ENCODE measurements around the gene RASA2. TPM values are rescaled to one million over a fixed set of nuclear protein-coding genes. Genes with fewer than 3 reads are reported as not detected.

The RASA2 gene
- total and polyA plus RNA-seq, 10 donors = 9.4 to 90.6 (median 45.3) TPM

- Histone ChIP-seq H3K4me3 (peak overlapping the region; percentile 60 to 93 (median 78)), H3K36me3 (no peaks in the 10 kb centered on the region), H3K9me3 (no peaks in the 10 kb centered on the region), H3K27ac (peak overlapping the region; percentile 94 to 100 (median 99)), H3K4me1 (peaks cover 34 to 88% (median 67%) of the 10 kb centered on the region in 6 donors), H3K27me3 (replicated peaks in 1 of 7) (no peaks in the 10 kb centered on the region)
- peak; percentile 98 for DNase-seq
- WGBS, 5 donors = 0 to 1% (median 0%) methylated on average over 33 to 55 of the region's 55 CpGs
- intact Hi-C loops (cut with DNase I; ENCODE audit: low total_unique reads) = no loop called here
- TF ChIP-seq POLR2A (IDR thresholded peaks at IDR 0.05) = peak in 2 of 3 donors; percentile 54 to 70
- peak in 3 of 11 experiments; percentile 5 to 39 (median 31) for TF ChIP-seq CTCF (IDR thresholded peaks at IDR 0.05 in 8 of 11, conservative IDR thresholded peaks at IDR 0.05 in 3 of 11)
- peak; percentile 93 to 94 (median 94) for TF ChIP-seq POLR2AphosphoS5 (IDR thresholded peaks at IDR 0.05)
Measured at GRCh38 chr3:141487521-141488252, 860 bp downstream of the RASA2 start.

GRCh38 chr3:141489203-141489602, 2.4 kb downstream of the RASA2 start:
- intact Hi-C loops (cut with DNase I; ENCODE audit: low total_unique reads) = no loop called here
- WGBS, 5 donors = 32 to 54% (median 39%) methylated on average over 1 of the region's 1 CpG
- Histone ChIP-seq H3K4me3 (no peak overlapping the region), H3K27me3 (replicated peaks in 1 of 7) (no peaks in the 10 kb centered on the region), H3K36me3 (no peaks in the 10 kb centered on the region), H3K27ac (peak overlapping the region in 6 of 8 donors; percentile 39 to 100 (median 99)), H3K4me1 (peaks cover 36 to 89% (median 75%) of the 10 kb centered on the region in 6 donors), H3K9me3 (no peaks in the 10 kb centered on the region)
- TF ChIP-seq POLR2A (IDR thresholded peaks at IDR 0.05) (no peak), CTCF (IDR thresholded peaks at IDR 0.05 in 8 of 11, conservative IDR thresholded peaks at IDR 0.05 in 3 of 11) (no peak), POLR2AphosphoS5 (IDR thresholded peaks at IDR 0.05) (no peak)
- DNase-seq = no peak

GRCh38 chr3:141491081-141491480, 4.3 kb downstream of the RASA2 start:
- no peak overlapping the region for H3K4me3 ChIP-seq
- intact Hi-C loops (cut with DNase I; ENCODE audit: low total_unique reads) = no loop called here
- TF ChIP-seq POLR2A (IDR thresholded peaks at IDR 0.05) = no peak
- TF ChIP-seq POLR2AphosphoS5 (IDR thresholded peaks at IDR 0.05) = no peak
- no peak for TF ChIP-seq CTCF (IDR thresholded peaks at IDR 0.05 in 8 of 11, conservative IDR thresholded peaks at IDR 0.05 in 3 of 11)
- no peaks in the 10 kb centered on the region for H3K27me3 ChIP-seq (replicated peaks in 1 of 7)
- H3K4me1 ChIP-seq = peaks cover 34 to 88% (median 70%) of the 10 kb centered on the region in 6 donors
- peaks cover 0 to 5% (median 0%) of the 10 kb centered on the region in 6 donors for H3K36me3 ChIP-seq
- 79 to 93% (median 89%) methylated on average over 3 of the region's 3 CpGs for WGBS, 5 donors
- H3K9me3 ChIP-seq = no peaks in the 10 kb centered on the region
- H3K27ac ChIP-seq = peak overlapping the region in 1 of 8 donors; percentile 4
- DNase-seq = no peak

GRCh38 chr3:141491929-141492328, 5.1 kb downstream of the RASA2 start:
- TF ChIP-seq POLR2AphosphoS5 (IDR thresholded peaks at IDR 0.05) (no peak), POLR2A (IDR thresholded peaks at IDR 0.05) (no peak), CTCF (IDR thresholded peaks at IDR 0.05 in 8 of 11, conservative IDR thresholded peaks at IDR 0.05 in 3 of 11) (no peak)
- intact Hi-C loops (cut with DNase I; ENCODE audit: low total_unique reads) = no loop called here

More at GRCh38 chr3:141491929-141492328, 5.1 kb downstream of the RASA2 start:
- Histone ChIP-seq H3K36me3 (peaks cover 0 to 5% (median 0%) of the 10 kb centered on the region in 6 donors), H3K27ac (no peak overlapping the region), H3K4me1 (peaks cover 29 to 82% (median 65%) of the 10 kb centered on the region in 6 donors), H3K27me3 (replicated peaks in 1 of 7) (no peaks in the 10 kb centered on the region), H3K4me3 (no peak overlapping the region), H3K9me3 (no peaks in the 10 kb centered on the region)
- DNase-seq = no peak
- 70 to 84% (median 73%) methylated on average over 1 of the region's 1 CpG for WGBS, 5 donors
